HG02678 (cell line): ENCODE results near the gene KIF7.

Experiments
- ATAC-seq: cut with Tn5 transposase; IDR thresholded peaks from one replicate; pipeline ENCODE4 v1.9.1; 2021; ENCODE audit warnings: mild to moderate bottlenecking, moderate library complexity; ENCODE audit not compliant: unreplicated experiment

The KIF7 gene

GRCh38 chr15:89669941-89670340, 14.7 kb upstream of the KIF7 start:
- no peak for ATAC-seq

DNA sequence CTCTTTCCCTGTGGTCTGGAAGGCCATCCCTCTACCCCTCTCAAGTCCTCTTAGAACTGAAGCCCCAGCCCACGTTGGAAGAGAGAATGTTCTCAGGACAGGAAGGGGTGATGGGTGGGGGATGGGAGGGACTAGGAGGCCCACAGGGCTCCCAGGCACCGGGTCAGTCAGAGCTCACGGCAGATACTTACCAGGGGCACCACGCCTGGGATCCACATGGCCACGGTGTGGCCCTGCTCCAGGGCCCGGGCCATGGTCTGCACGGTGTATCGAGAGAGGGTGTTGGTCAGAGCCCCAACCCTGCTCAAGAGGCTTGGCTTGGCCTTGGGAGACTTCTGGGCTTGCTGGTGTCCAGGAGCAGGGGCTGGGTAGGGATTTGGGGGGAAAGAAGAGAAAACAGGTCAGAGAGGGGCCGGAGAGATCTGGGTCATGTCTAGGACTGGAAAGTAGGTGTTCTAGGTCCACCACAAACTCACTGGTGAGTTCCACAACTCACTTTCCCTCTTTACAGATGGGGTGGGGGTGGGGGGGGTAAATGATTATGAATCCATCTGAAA, 14.1 kb upstream of the KIF7 start:
- ATAC-seq: no peak

- no peak for ATAC-seq
Measured at GRCh38 chr15:89668171-89668570, 12.9 kb upstream of the KIF7 start.

- ATAC-seq: no peak
Measured at GRCh38 chr15:89667706-89667960, 12.4 kb upstream of the KIF7 start.

- ATAC-seq: no peak
Measured at GRCh38 chr15:89666858-89667705, 11.8 kb upstream of the KIF7 start.

DNA sequence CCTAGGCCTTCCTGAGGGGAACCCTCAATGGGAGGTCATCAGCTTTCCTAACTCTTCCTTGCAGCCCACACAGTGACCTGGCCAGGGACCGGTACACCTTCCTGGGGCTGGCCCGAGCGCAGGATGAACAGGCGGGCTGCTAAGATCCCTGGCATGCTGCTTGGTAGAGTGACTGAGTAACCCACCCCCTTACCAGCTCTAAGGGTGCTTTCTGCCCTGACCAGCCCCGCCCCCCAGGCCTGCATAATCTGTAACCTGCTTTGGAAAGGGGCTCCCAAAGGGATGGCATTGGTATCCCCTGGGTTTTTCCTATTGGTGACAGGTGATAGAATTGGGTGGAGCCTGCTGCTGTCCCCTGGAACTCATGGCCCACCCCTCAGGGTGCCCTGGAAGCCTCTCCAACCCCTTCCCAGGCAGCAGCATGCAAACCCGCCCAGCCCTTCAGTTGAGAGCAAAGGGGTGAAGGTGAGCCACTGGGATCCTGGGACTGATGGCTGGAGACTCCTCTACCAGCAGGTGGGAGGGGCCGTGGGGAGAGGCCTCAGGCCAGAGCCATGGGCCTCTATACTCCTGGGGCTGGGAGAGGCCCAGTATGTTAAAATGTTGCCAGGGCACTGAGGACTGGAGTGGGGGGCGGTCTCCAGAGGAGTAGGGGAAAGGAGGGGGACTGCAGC, 11.1 kb upstream of the KIF7 start:
- no peak for ATAC-seq

GRCh38 chr15:89665449-89666181, 10.3 kb upstream of the KIF7 start:
- no peak for ATAC-seq

DNA sequence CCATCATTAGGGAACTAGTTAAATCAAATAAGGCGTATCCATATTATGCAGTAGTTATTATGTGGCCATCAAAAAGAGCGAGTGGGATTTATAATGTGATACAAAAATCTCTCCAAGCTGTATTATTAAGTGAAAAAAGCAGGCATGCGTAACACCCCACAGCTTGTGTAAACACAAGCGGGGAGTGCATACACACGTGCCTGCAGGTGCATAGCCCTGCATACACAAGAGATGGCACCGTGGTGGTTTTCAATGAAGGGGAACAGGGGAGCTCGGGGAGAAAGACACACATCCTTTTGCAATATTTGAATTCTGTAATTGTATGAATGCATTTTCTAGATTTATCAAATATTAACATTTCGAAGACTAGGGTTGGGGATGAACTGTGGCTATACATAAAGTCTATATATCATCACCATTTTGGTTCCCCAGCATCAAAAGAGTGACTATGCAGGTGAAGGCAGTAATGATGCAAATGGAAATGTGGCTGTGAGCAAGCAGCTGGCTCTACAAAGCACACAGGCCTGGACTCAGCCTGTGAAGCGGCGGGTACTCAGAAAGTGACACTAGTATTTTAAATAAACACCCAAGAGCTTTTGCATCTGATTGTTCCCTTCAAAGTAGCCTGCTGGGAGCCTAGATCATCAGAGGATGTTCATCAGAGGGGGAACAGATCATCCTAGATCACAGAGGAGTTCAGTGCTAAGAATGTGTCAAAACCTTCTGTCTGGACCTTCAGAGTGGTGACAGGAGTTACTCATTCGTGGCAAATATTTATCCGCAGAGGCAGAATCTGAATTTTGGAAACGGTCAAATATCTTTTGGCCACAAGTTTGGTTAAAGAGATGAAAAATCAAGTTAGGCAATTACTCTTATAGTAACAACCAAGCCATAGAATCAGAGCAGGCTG, 9.4 kb upstream of the KIF7 start:
- no peak for ATAC-seq

GRCh38 chr15:89662893-89663626, 7.8 kb upstream of the KIF7 start:
- no peak for ATAC-seq

DNA sequence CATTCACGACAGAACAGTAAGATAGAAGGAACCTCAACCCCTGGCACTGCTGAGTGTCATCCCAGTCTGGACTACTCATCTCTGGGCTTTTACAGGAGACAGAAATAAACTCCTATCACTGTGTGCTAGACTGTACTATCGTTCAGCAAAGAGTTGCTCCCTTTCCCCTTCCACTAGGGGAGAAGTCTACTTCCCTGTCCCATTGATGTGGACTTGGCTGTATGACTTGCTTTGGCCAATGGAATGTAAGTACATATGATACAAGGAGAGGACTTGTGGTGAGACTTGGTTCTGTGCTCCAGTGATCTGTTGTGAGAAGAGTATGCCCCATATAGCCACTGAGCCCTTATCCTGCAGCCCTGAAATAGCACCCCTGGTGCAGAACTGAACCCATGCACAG, 5.3 kb upstream of the KIF7 start:
- ATAC-seq: no peak

GRCh38 chr15:89659295-89659694, 4.0 kb upstream of the KIF7 start:
- no peak for ATAC-seq

DNA sequence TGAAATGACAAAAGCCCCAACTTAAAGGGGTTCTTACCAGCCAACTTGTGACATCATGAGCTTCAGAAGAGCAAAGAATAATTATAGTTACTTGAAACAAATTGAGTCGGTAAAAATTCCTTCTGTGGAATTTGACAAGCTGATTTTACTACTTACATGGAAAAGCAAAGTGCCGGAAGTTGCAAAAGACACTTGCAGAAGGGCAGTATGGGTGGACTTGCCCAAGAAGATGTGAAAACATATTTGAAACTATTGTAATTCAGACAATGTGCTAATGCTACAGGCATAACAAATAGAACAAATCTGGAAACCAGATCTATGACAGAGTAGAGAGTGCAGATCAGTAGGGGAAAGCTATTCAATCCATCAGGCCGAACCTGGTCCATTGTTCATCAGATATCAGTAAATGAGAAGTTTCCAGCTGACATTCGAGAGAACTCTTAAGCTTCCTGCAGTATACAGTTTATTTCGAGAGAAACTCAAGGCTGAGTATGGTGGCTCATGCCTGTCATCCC, 2.5 kb upstream of the KIF7 start:
- no peak for ATAC-seq

GRCh38 chr15:89656116-89656815, 999 bp upstream of the KIF7 start:
- ATAC-seq: no peak

- ATAC-seq: no peak
Measured at GRCh38 chr15:89654301-89654761, 936 bp downstream of the KIF7 start.

DNA sequence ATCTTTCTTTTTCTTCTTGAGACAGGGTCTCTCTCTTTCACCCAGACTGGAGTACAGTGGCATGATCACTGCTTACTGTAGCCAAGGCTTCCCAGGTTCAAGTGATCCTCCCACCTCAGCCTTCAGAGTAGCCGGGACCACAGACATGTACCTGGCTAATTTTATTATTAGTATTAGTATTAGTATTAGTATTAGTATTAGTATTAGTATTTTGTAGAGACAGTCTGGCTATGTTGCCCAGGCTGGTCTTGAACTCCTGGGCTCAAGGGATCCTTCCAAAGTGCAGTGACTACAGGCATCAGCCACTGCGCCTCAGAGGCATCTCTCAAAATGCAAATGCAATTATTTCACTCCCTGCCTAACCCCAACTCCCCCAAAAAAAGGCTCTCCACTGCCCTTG, 1.7 kb downstream of the KIF7 start:
- ATAC-seq: no peak

- ATAC-seq: no peak
Measured at GRCh38 chr15:89652666-89653065, 2.6 kb downstream of the KIF7 start.

DNA sequence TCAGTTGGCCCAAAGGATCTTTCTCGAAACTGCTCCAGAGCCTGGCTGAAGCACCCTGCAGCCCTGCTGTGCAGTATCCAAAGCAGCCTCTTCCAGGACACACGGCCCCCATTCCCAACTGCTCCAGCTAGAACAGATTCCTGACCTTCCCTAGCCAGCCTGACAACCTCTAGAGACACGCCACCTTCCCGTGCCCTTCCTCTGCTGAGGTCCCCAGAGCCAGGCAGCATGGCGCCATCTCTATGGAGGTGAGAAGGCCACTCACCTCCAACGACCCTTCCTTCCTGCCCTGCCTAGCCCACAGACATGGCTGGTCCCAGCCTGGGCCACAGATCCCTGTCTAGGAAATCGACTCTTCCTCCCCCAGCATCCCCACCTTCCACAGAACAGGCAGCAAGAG, 3.1 kb downstream of the KIF7 start:
- no peak for ATAC-seq

DNA sequence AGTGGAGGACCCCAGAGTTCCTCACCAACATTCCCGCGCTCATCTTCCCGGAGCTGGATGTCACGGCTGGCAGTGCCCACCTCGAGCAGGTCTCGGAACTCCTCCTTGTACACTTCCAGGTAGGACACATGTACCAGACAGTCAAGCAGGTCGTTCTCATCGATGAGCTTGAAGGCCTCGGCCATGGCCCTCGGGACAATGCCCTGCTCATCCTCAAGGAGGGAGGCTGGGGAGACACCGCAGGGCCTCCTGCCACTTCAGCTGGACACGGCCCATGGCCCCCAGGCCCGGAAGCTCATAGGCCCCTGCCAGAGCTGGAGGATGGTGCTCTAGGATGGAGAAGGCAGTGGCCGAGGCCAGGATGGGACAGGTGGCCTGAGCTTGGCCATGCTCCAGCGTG, 5.6 kb downstream of the KIF7 start:
- ATAC-seq: no peak

- ATAC-seq: no peak
Measured at GRCh38 chr15:89649013-89649625, 6.1 kb downstream of the KIF7 start.
